K562 (cell line): ENCODE data around the gene ITPR3. TPM values are rescaled to one million over a fixed set of nuclear protein-coding genes. Genes with fewer than 3 reads are reported as not detected.

Experiments
- ATAC-seq: fragments of 200-7000 bp; cut with Tn5 transposase; 3 replicates; pipeline ENCODE4 v1.9.1; 2020; ENCODE audit warnings: moderate library complexity
- BruUV-seq: library from RNA; stranded (reverse); fragments of 400-500 nt; replicated peaks from 2 replicates; lab custom pipeline; 2021; lab: Mats Ljungman, UMichigan
- CTCF ChIA-PET: fragments of 300-600 bp; formaldehyde crosslinking; extraction: SDS; loops from one replicate; lab custom pipeline; 2021; ENCODE audit warnings: low intra/inter-chr PET ratio; lab: Yijun Ruan, JAX
- POLR2A ChIA-PET: fragments of 300-600, 350-650 bp; sonication (Branson Sonifier 250); formaldehyde crosslinking; extraction: SDS; loops from one replicate; lab custom pipeline; 2021; ENCODE audit warnings: antibody characterized with exemption, inconsistent platforms; lab: Yijun Ruan, JAX
- DNase-seq, 4 experiments: peaks; one replicate each; pipeline versions ENCODE4 v3.0.0 to v3.0.0-alpha.2; 2011 to 2018; ENCODE audit warnings: low spot score in 3 of 4, mixed read lengths in 3 of 4; ENCODE audit errors: extremely low read depth in 1 of 4
- FAIRE-seq: peaks from 2 replicates; lab custom pipeline; 2011; peaks lifted over from hg19 to GRCh38; lab: Jason Lieb, UNC
- H2AFZ ChIP-seq: 2 replicates; pipeline ENCODE4 v1.6.0; 2011; ENCODE audit warnings: low read depth, low read length, control low read depth, inconsistent platforms
- H3K27ac ChIP-seq: fragments of 200-600 bp; 3 replicates; pipeline ENCODE4 v1.8.0; 2011; ENCODE audit warnings: low read depth, mild to moderate bottlenecking, control low read depth, inconsistent platforms, low read length, moderate library complexity, mixed read lengths; ENCODE audit errors: extremely low read depth
- H3K27me3 ChIP-seq, 2 experiments: fragments of 300-600 bp in 1 of 2; 2 replicates in 1 of 2; 3 replicates in 1 of 2; pipeline versions ENCODE4 v1.6.0 to v1.8.0; 2011; ENCODE audit warnings: inconsistent platforms in 2 of 2, low read length in 2 of 2, mild to moderate bottlenecking in 1 of 2, mixed read lengths in 1 of 2, moderate library complexity in 1 of 2; ENCODE audit not compliant: control insufficient read depth in 2 of 2, insufficient read depth in 2 of 2
- H3K36me3 ChIP-seq: fragments of 300-600 bp; 3 replicates; pipeline ENCODE4 v1.8.0; 2011; ENCODE audit warnings: mild to moderate bottlenecking, low read length, inconsistent platforms; ENCODE audit not compliant: control insufficient read depth, insufficient read depth
- H3K4me1 ChIP-seq, 2 experiments: fragments of 200-600 bp in 1 of 2; replicated peaks in 1 of 2; 2 replicates in 1 of 2; 3 replicates in 1 of 2; pipeline versions ENCODE4 v1.5.1 to v1.8.0; 2011; ENCODE audit warnings: inconsistent platforms in 2 of 2, low read length in 2 of 2, mild to moderate bottlenecking in 1 of 2, mixed read lengths in 1 of 2, moderate library complexity in 1 of 2; ENCODE audit not compliant: control insufficient read depth in 2 of 2, insufficient read depth in 2 of 2
- H3K4me2 ChIP-seq: 2 replicates; pipeline ENCODE4 v1.6.1; 2011; ENCODE audit warnings: low read length, control low read depth, inconsistent platforms, mixed read lengths; ENCODE audit not compliant: insufficient read depth
- H3K4me3 ChIP-seq: fragments of 200-600 bp; sonication (generic), shearing (Covaris generic); 2 replicates; pipeline ENCODE4 v1.5.1; 2016; ENCODE audit warnings: control low read depth, inconsistent platforms
- H3K79me2 ChIP-seq: fragments of 200-600 bp; 3 replicates; pipeline ENCODE4 v1.8.0; 2011; ENCODE audit warnings: low read length, inconsistent platforms; ENCODE audit not compliant: control insufficient read depth, insufficient read depth
- H3K9ac ChIP-seq, 2 experiments: 2 replicates each; pipeline versions ENCODE4 v1.6.0 to v1.6.1; 2011; ENCODE audit warnings: low read depth in 2 of 2, low read length in 2 of 2, control low read depth in 1 of 2, inconsistent platforms in 1 of 2, mild to moderate bottlenecking in 1 of 2, mixed read lengths in 1 of 2; ENCODE audit not compliant: insufficient read depth in 1 of 2
- H3K9me1 ChIP-seq: one replicate; pipeline ENCODE4 v1.6.0; 2011; ENCODE audit warnings: inconsistent platforms, mild to moderate bottlenecking, low read length, moderate library complexity; ENCODE audit not compliant: control insufficient read depth, insufficient read depth
- H3K9me3 ChIP-seq: replicated peaks from 2 replicates; pipeline ENCODE4 v1.5.1; 2011; ENCODE audit warnings: low read depth, low read length, inconsistent platforms; ENCODE audit not compliant: control insufficient read depth, insufficient read depth
- H4K20me1 ChIP-seq: replicated peaks from 2 replicates; pipeline ENCODE4 v1.6.1; 2011; ENCODE audit warnings: low read length, inconsistent platforms, mixed read lengths; ENCODE audit not compliant: control insufficient read depth, insufficient read depth
- CHD4 ChIP-seq: fragments of 200-600 bp; sonication (generic); IDR thresholded peaks from 3 replicates; pipeline ENCODE4 v1.6.1; 2012; ENCODE audit warnings: low read depth, mild to moderate bottlenecking, mixed read lengths, low read length, inconsistent platforms; ENCODE audit not compliant: insufficient read depth, insufficient replicate concordance, poor library complexity, severe bottlenecking
- EGR1 ChIP-seq: fragments of 450-650 bp; conservative IDR thresholded peaks from 2 replicates; pipeline ENCODE4 v1.6.1; 2017; ENCODE audit warnings: mild to moderate bottlenecking
- FOS ChIP-seq: IDR thresholded peaks from 3 replicates; pipeline ENCODE4 v1.6.1; 2011; ENCODE audit not compliant: insufficient read length; ENCODE audit errors: extremely low read depth
- HDGF ChIP-seq: fragments of 450-650 bp; IDR thresholded peaks from 2 replicates; pipeline ENCODE4 v1.6.1; 2016
- ILK ChIP-seq: fragments of 450-650 bp; IDR thresholded peaks from 2 replicates; pipeline ENCODE4 v1.6.1; 2016; ENCODE audit warnings: missing genetic modification characterization, low read depth, mild to moderate bottlenecking, missing compliant biosample characterization, moderate library complexity, borderline replicate concordance
- MEF2A ChIP-seq: IDR thresholded peaks from 2 replicates; pipeline ENCODE4 v1.6.1; 2011; ENCODE audit warnings: low read depth, mild to moderate bottlenecking, low read length, moderate library complexity; ENCODE audit not compliant: control insufficient read depth
- MYNN ChIP-seq, 2 experiments: sonication (generic); formaldehyde crosslinking in 1 of 2; IDR thresholded peaks; 2 replicates each; pipeline versions ENCODE4 v1.5.0 to v1.6.1; 2016 to 2020; ENCODE audit warnings: antibody characterized with exemption in 1 of 2, missing genetic modification reagents in 1 of 2
- PHF20 ChIP-seq: fragments of 450-650 bp; IDR thresholded peaks from 2 replicates; pipeline ENCODE4 v1.6.1; 2018; ENCODE audit not compliant: partially characterized antibody
- POLR2G ChIP-seq: fragments of 200-400 bp; formaldehyde crosslinking; IDR thresholded peaks from 2 replicates; pipeline ENCODE4 v1.6.1; 2017; ENCODE audit warnings: low read depth, mild to moderate bottlenecking, antibody characterized with exemption, low read length, moderate library complexity
- RBM17 ChIP-seq: fragments of 200-400 bp; formaldehyde crosslinking; IDR thresholded peaks from 2 replicates; pipeline ENCODE4 v1.6.1; 2017; ENCODE audit warnings: low read depth, mild to moderate bottlenecking, low read length, borderline replicate concordance
- SIRT6 ChIP-seq: IDR thresholded peaks from one replicate; pipeline ENCODE4 v1.6.1; 2012; ENCODE audit warnings: low read depth, mild to moderate bottlenecking, control low read depth, inconsistent platforms, low read length, moderate library complexity
- SIX5 ChIP-seq, 2 experiments: IDR thresholded peaks; 2 replicates each; pipeline ENCODE4 v1.6.1; 2011; ENCODE audit warnings: low read length in 2 of 2, borderline replicate concordance in 1 of 2, low read depth in 1 of 2, mild to moderate bottlenecking in 1 of 2, moderate library complexity in 1 of 2; ENCODE audit not compliant: insufficient read depth in 1 of 2
- SMARCC2 ChIP-seq: fragments of 450-650 bp; IDR thresholded peaks from 2 replicates; pipeline ENCODE4 v1.6.1; 2017; ENCODE audit warnings: antibody characterized with exemption, moderate library complexity, mild to moderate bottlenecking, low read depth
- STAT5B ChIP-seq: fragments of 250-450 bp; sonication (Bioruptor Pico); IDR thresholded peaks from 2 replicates; pipeline ENCODE4 v1.8.0; 2021; ENCODE audit warnings: mild to moderate bottlenecking, inconsistent platforms
- TCF7L2 ChIP-seq: fragments of 150-350 bp; IDR thresholded peaks from 2 replicates; pipeline ENCODE4 v1.6.1; 2016; ENCODE audit warnings: low read depth, mild to moderate bottlenecking, low read length, moderate library complexity
- ZNF124 ChIP-seq: sonication (generic); formaldehyde crosslinking; IDR thresholded peaks from 2 replicates; pipeline ENCODE4 v1.8.1; 2022; ENCODE audit warnings: missing genetic modification reagents
- ZNF696 ChIP-seq: fragments of 250-450 bp; sonication (Bioruptor Pico); conservative IDR thresholded peaks from 2 replicates; pipeline ENCODE4 v1.4.0; 2020; ENCODE audit warnings: mild to moderate bottlenecking, moderate library complexity
- WGBS: fragments of 100-300 bp; shearing (Covaris generic); methylation state at CpG from one replicate; pipeline ENCODE4 v1.1.6; 2016; ENCODE audit warnings: low coverage, mixed read lengths; ENCODE audit not compliant: insufficient coverage; ENCODE audit errors: missing lambda C conversion rate; 5-methylcytosine and 5-hydroxymethylcytosine counted together
- in situ Hi-C: fragments of 300-500 bp; cut with MboI; formaldehyde crosslinking; loops from 4 replicates; pipeline ENCODE4 v1.15.0; 2018; ENCODE audit warnings: inconsistent platforms, mixed read lengths
- intact Hi-C: fragments of 100-400 bp; cut with micrococcal nuclease; formaldehyde crosslinking; loops from 2 replicates; pipeline ENCODE4 v1.14.2; 2022
- polyA plus RNA-seq, 8 experiments: library from polyadenylated mRNA; depleted of rRNA in 4 of 8; stranded (reverse) in 5 of 8; unstranded in 3 of 8; fragments of >200 nt; fragmentation: Nextera tagmentation in 2 of 8; fragmentation: Illumina TruSeq in 1 of 8; extraction: Ambion mirVana in 2 of 8; extraction: Trizol in 1 of 8; gene quantifications; 2 replicates each; pipeline versions ENCODE4 v1.2.1 to v1.2.3, GENCODE V29; 2011 to 2014; ENCODE audit warnings: inconsistent platforms in 1 of 8, missing spikeins in 1 of 8
- total RNA-seq, 7 experiments: library from RNA; depleted of rRNA in 6 of 7; stranded (reverse); fragments of >200 nt in 6 of 7; fragmentation: Illumina TruSeq in 2 of 7; extraction: Trizol in 2 of 7; gene quantifications; 2 replicates each; pipeline versions ENCODE4 v1.2.1 to v1.2.3, GENCODE V29; 2011 to 2021; ENCODE audit warnings: low replicate concordance in 1 of 7
- TF ChIP-seq, protein P1 (sequence below): sonication (generic); formaldehyde crosslinking; IDR thresholded peaks from 2 replicates; pipeline ENCODE4 v1.8.0; 2022; ENCODE audit warnings: mild to moderate bottlenecking, missing genetic modification reagents
- TF ChIP-seq, protein P2 (sequence below): IDR thresholded peaks from 2 replicates; pipeline ENCODE4 v1.6.1; 2014; ENCODE audit warnings: antibody characterized with exemption
- TF ChIP-seq, protein P3 (sequence below): sonication (generic); formaldehyde crosslinking; IDR thresholded peaks from 2 replicates; pipeline ENCODE4 v1.8.0; 2022; ENCODE audit warnings: mild to moderate bottlenecking, low read depth, missing genetic modification reagents

The ITPR3 gene
- total and polyA plus RNA-seq, 9 of the 15 experiments (the other 6 are each of a cell fraction or from before 2014, with no cell fraction given), result 0.39 to 35.7 (median 13.2) TPM

DNA sequence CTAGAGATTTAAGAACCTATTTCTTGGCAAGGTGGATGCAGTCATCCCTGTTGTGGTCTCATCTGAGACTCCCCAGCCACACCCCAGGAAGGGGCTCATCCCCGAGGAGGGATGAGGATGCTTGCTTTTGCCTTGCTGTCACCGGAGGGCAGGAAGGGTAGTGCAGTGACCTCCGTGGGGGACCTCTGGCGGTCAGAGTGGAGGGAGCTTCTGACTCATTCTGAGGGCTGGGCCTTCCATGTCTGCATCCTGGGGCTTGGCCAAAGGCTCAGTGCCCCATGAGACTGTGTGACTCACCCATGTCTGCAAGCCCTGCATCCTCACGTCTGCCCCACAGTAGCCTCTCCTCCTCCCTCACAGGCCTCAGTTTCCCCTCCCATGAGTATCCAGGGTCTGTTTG is 51.7 kb downstream of the ITPR3 start:
- no peak overlapping the region for H3K27ac ChIP-seq
- in situ Hi-C loops (no loop called here), intact Hi-C loops (loop anchor here (2.0 kb wide), 1 partner anchor 82 kb away; no protein-coding TSS in a partner anchor)
- no peaks in the 10 kb centered on the region for H3K9me1 ChIP-seq
- H3K9ac ChIP-seq, result no peak overlapping the region
- peaks cover 97% of the 10 kb centered on the region for H3K36me3 ChIP-seq
- no peaks in the 10 kb centered on the region for H3K9me3 ChIP-seq
- H3K4me1 ChIP-seq, result peaks cover 0 to 26% of the 10 kb centered on the region in 2 experiments; a peak in 3 of 5 replicates
- no peaks in the 10 kb centered on the region for H3K27me3 ChIP-seq
- no peaks in the 10 kb centered on the region for H3K79me2 ChIP-seq
- POLR2A ChIA-PET, result interaction anchor here (0.6 to 0.7 kb wide), 3 partner anchors 10 to 831 kb away, joined by 3 to 5 read pairs (median 3); no protein-coding TSS in a partner anchor
- H3K4me3 ChIP-seq, result no peak overlapping the region
- H3K4me2 ChIP-seq, result no peak overlapping the region
- no TSS peak for BruUV-seq
- 0 out of 2 replicates have a peak, but pooled peaks cover 3% of the 10 kb centered on the region for H4K20me1 ChIP-seq
- H2AFZ ChIP-seq, result no peak overlapping the region
- DNase-seq (peak; percentile 76 to 83 (median 80)), FAIRE-seq (peak; percentile 91), ATAC-seq (peak; percentile 86)
- WGBS, result 23% methylated on average over 5 of the region's 5 CpGs
- CTCF ChIA-PET, result interaction anchor here (0.9 to 1.7 kb wide), 2 partner anchors 83 to 87 kb away, joined by 3 to 14 read pairs; no protein-coding TSS in a partner anchor
- TF ChIP-seq MEF2A (no peak), ZNF696 (CRISPR knock-in tag) (no peak), STAT5B (CRISPR knock-in tag) (no peak), TCF7L2 (no peak), ILK (tag) (no peak), SMARCC2 (no peak), PHF20 (no peak), HDGF (no peak), MYNN (IDR thresholded peaks at IDR 0.05) (0 out of 2 replicates have a peak, but pooled peaks have one; percentile 12), MYNN (CRISPR knock-in tag; IDR thresholded peaks at IDR 0.05) (no peak), FOS (peak; percentile 17), CHD4 (no peak), EGR1 (no peak), SIX5 (IDR thresholded peaks at IDR 0.05; ENCODE audit: borderline replicate concordance in 1 of 2, insufficient read depth in 1 of 2, low read depth in 1 of 2, low read length in 2 of 2) (no peak), SIRT6 (no peak), RBM17 (no peak), POLR2G (no peak), ZNF124 (CRISPR knock-in tag) (no peak)
- TF ChIP-seq, protein P1, sequence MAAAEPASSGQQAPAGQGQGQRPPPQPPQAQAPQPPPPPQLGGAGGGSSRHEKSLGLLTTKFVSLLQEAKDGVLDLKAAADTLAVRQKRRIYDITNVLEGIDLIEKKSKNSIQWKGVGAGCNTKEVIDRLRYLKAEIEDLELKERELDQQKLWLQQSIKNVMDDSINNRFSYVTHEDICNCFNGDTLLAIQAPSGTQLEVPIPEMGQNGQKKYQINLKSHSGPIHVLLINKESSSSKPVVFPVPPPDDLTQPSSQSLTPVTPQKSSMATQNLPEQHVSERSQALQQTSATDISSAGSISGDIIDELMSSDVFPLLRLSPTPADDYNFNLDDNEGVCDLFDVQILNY (CRISPR knock-in tag), result no peak
- TF ChIP-seq, protein P2, sequence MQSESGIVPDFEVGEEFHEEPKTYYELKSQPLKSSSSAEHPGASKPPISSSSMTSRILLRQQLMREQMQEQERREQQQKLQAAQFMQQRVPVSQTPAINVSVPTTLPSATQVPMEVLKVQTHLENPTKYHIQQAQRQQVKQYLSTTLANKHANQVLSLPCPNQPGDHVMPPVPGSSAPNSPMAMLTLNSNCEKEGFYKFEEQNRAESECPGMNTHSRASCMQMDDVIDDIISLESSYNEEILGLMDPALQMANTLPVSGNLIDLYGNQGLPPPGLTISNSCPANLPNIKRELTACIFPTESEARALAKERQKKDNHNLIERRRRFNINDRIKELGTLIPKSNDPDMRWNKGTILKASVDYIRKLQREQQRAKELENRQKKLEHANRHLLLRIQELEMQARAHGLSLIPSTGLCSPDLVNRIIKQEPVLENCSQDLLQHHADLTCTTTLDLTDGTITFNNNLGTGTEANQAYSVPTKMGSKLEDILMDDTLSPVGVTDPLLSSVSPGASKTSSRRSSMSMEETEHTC, result no peak
- TF ChIP-seq, protein P3, sequence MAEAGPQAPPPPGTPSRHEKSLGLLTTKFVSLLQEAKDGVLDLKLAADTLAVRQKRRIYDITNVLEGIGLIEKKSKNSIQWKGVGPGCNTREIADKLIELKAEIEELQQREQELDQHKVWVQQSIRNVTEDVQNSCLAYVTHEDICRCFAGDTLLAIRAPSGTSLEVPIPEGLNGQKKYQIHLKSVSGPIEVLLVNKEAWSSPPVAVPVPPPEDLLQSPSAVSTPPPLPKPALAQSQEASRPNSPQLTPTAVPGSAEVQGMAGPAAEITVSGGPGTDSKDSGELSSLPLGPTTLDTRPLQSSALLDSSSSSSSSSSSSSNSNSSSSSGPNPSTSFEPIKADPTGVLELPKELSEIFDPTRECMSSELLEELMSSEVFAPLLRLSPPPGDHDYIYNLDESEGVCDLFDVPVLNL (CRISPR knock-in tag), result no peak
